Bladder microvascular endothelial cell (primary cell): ENCODE data around the gene FAT1. TPM values are rescaled to one million over a fixed set of nuclear protein-coding genes. Genes with fewer than 3 reads are reported as not detected.

ENCODE experiments used
- total RNA-seq: library from RNA; depleted of rRNA; stranded (reverse); fragments of >200 nt; gene quantifications from 2 replicates; pipeline ENCODE4 v1.2.3, GENCODE V29; 2014

Gene FAT1
- total RNA-seq: 9.1 and 21.5 TPM in 2 replicates

GRCh38 chr4:186723292-186724057 lies at the start of gene FAT1:
FAT1 (minus strand) TSS chr4:186723856; CDS start chr4:186709827, 14,029 bp downstream.

GRCh38 chr4:186554914-186555827 lies 168.5 kb downstream of the FAT1 start, which contains the start of gene MTNR1A:
MTNR1A (minus strand) TSS chr4:186555567; CDS start chr4:186555365, 202 bp downstream.

Other genes with a start within 250 kb of the FAT1 start
- under 0.01 TPM in 1 of 2 replicates, not detected in the other for gene MTNR1A, start 168.3 kb downstream of the FAT1 start, total RNA-seq